TTC549 (cell line): ENCODE results near the gene IGFN1.
A peak's percentile ranks its signal among the peaks of the same experiment; 100 is the strongest.

Experiments used
- FAIRE-seq: peaks from 2 replicates; lab custom pipeline; 2012; peaks lifted over from hg19 to GRCh38; lab: Jason Lieb, UNC

Gene IGFN1

DNA sequence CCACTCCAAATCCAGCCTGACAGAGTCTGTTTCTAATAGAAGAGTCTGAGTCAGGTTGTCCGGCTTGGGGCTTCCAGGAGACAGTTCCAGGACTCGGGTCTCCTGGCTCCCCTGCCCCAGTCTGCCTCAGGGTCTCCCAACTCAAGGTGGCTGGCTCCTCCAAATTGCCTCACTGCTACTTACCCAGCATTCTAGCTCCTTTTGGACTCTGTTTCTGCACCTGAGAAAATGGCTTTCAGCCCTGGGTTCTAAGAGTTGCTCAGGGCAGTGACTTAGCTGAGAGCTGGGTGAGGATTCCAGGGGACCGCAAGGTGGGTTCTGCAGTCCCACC, 5.5 kb upstream of the IGFN1 start:
- no peak for FAIRE-seq

DNA sequence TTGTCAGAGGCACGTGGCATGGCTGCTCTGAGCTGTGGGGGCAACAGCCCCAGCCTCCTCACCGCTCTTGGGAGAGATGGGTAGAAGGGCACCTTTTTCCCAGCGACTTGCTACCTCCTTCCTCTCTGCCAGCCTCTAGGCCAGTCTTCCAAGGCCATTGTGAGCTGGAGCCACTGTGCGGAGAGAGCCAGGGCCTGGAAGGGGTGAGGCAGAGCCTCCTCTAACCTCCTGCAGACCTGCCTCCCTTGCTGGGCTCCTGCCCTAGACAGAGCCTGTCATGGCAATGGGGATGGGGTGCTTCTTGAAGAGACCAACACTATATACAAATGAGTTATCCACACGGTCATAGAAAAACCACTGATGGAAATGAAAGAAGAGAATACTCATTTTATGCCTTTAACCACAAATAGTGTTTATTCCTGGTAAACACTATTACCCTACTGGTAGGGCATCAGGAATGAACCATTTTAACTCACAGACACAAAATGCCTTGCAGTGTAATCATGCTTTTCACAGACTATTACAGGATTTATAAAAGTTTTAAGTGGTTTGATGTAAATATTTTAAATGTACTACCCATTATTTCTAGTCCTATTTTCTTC, 5.0 kb upstream of the IGFN1 start:
- FAIRE-seq = peak; percentile 75

DNA sequence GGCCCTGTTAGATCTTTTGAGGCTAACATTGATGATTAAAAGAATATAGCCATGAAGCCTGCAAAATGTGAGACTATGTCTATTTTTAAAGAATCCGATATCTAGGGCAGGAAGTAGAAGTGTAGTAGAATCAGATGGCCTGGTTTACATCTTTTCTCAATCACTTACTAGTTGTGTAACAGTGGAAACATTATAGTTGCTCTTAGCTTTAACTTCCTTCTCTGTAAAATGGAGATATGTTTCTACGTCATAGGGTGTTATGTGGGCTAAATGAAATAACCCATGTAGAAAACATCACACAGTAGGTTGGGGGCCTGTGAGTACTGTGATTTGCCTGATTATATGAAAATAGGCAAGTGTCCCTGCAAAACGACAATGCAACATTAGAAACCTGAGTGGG, 4.4 kb upstream of the IGFN1 start:
- FAIRE-seq = no peak

DNA sequence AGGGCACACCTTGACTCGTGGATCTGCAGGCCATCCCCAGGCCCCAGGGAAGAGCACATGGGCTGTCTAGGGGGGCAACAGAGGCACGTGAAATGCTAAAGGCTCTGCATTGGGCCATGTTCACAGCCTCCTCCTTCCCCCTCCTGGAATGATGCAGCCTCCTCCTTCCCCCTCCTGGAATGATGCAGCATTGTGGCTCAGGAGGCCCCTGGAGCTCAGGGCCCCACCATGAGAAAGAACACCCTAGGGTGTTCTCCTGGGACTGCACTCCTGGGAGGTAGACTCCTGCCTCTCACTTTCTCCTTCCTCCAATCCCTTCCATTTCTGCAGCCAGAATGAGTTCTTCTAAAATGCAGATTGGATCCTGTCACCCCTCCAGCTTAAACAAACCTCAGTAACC, 1.5 kb upstream of the IGFN1 start:
- no peak for FAIRE-seq

DNA sequence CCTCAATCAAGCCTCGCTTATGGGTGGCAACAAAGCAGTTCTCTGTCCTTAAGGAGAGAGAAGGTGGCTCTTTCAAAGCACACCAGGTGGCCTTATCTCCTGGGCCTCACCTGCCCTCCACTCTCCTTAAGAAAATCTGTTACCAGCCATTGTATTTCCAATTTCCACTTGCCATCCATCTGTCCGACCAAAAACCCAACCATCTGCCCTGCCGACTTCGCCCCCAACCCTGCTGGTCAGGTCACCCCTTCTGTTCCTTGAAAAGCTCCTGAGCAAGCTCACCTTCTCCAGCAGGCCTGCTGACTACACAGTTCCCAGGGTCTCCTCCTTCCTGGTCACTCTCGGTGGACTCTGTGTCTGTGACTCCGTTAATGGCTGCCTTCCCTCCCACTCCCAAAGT, 619 bp upstream of the IGFN1 start:
- no peak for FAIRE-seq

DNA sequence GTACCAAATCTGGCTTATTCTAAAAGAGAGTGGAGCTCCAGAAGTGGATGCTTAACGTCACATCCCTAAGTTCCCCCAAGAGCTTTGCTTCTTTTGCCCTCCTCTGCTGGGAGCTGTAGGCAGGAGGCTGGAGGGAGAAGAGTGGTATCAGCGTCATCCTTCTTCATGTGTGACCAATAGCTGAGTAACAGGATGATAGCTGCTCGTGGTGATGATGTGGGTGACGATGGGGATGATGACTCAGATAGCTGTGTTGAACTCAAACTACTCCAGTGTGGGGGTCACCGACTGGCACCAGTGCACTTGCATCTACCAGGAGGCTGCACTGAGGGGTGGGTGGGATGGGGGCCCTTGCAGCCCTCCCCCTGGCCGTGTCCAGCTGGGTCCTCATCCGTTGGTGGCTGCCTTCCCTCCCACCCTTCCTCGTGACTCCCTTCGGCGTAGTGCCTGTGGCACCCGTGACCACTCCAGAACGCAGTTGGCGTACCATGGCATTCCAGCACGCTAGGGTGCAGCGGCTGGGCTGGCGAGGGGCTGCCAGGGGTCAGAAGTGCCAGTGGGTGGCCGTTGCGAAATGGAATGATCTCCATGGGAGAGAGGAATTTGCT, 1.1 kb downstream of the IGFN1 start:
- FAIRE-seq = no peak

DNA sequence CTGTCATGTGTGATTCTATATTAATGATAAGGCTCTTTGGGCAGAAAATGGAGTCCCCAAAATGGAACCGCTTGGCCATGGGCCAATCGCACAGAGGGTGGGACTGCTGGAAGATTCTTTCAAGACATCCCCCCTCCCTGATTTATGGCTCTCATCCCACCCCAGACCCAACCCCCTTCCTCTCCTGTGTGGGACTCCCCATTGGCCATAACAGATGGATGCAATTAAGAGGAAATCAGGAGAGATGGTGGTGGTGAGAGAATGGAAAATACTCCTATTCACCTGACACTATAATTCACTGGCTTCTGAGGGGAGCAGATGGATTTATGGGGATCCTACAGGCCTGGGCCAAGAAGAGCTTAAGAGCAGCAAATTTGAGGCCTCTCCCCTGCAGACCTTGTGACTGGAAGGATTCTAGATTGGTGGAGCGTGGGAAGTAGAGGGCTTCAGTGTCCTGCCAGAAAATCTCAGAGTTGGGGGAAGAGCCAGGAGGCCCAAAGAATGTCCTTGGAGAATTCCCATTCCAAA, 1.7 kb downstream of the IGFN1 start:
- FAIRE-seq = no peak

DNA sequence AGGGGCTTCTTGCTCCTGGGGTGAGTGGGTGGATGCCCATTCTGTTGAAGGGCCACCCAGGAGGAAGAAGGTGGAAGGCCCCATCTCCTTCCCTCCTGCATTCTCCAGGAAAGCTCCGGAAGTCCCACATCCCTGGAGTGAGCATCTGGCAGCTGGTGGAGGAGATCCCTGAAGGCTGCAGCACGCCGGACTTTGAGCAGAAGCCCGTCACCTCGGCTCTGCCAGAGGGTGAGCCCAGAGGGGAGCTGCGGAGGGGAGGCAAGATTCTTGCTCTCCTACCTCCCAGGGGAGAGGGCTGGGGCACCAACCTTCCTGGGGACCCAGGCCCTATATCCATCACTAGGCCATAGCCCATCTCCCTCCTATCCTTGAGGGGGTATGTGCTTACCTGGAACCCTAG, 3.4 kb downstream of the IGFN1 start:
- FAIRE-seq = no peak

DNA sequence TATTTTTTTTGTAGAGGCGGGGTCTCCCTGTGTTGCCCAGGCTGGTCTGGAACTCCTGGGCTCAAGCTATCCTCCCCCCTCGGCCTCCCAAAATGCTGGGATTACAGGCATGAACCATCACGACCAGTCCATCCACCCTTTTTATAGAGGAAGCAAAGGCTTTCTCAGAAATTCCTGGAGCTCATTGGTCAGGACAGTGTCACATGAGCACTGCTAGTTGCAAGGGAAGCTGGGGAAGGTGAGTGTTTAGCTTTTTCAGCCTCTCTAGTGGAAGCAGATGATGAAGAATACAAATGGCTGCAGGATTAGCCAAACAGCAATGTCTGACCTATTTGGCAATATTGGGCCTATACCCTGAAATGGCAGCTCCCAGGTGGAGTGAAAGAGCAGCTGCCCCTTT, 8.0 kb downstream of the IGFN1 start:
- FAIRE-seq = no peak

DNA sequence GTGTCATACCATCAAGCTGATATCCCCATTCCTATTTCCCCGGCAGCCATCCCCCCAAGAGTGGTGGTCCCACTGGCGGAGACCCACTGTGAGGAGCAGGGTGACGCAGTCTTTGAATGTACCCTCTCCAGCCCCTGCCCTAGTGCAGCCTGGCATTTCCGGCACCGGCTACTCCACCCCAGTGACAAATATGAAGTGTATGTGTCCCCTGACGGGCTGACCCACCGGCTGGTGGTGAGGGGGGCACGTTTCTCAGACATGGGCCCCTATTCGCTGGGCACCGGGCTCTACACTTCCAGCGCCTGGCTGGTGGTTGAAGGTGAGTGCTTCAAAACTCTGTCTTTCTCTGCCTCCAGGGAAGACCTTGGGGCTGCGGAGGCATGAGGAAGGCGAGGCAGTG, 14.4 kb downstream of the IGFN1 start:
- FAIRE-seq = no peak

DNA sequence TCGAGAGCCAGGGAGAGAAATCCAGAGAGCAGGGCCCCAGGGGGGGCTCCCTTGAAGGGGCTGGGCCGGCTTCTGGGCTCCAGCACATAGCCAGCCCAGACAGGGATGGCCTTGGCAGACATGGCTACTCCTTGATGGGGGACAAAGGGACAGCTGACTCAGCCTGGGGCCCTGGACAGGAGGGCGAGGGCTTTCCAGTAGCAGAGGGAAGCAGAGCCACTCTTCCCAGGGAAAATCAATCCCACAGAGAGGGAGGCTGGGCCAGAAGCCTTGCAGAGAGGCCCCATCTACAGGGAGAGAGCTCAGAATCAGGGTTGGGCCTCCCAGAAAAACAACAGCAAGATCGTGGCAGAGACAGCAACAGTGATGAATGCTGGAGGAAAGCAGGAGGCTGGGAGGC, 15.6 kb downstream of the IGFN1 start:
- FAIRE-seq = no peak

DNA sequence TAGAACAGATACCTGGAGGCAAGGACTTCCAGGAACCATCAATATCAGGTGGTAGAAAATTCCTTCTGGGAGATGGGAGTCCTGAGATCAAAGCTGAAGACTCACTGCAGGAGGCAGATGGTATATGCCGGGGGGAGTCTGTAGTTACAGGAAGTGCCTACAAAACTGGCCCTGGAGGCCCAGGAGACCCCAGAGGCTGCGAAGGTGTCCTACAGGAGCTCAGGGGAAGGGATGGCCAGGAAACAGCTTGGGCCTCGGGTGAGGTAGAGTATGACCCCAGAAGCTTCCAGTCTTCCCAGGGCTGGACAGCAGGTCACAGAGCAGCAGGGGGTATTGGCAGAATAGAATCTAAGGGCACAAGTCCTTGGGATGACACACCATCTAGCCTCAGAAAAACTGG, 16.4 kb downstream of the IGFN1 start:
- no peak for FAIRE-seq

DNA sequence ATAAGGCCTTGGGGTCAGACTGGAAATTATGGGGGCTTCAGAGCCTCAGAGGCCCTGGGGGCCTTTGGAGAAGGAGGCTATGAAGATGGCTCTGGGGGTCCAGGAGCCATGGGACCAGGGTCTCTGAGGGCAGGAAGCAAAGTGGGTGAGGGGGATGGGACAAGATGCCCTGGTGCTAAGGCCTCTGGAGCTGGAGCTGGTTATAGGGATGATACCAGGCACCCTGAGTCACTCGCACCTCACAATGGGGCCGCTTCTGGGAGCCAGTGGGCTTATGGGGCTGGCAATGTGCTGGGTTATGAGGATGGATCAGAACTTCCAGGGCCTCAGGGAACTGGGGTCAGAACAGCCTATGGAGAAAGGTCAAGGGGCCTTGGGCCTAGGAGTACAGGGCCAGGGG, 17.6 kb downstream of the IGFN1 start:
- FAIRE-seq = no peak

DNA sequence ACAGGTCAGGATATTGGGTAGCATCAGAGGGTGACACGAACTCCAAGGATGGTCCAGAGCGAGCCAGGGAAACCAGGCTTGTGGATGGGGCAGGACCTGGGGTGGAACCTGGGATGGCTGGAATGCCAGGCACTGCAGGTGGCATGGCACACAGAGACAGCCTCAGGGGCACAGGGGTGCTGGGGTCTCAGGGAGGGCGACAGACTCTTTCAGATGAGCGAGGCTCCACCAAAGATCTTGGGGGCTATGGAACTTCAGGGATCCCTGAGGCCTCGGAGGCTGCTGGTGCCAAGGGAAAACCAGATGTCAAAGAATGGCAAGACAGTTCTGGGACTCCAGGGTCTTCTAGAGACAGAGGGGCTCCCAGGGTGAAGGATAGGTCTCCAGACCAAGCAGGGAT, 21.4 kb downstream of the IGFN1 start:
- no peak for FAIRE-seq

DNA sequence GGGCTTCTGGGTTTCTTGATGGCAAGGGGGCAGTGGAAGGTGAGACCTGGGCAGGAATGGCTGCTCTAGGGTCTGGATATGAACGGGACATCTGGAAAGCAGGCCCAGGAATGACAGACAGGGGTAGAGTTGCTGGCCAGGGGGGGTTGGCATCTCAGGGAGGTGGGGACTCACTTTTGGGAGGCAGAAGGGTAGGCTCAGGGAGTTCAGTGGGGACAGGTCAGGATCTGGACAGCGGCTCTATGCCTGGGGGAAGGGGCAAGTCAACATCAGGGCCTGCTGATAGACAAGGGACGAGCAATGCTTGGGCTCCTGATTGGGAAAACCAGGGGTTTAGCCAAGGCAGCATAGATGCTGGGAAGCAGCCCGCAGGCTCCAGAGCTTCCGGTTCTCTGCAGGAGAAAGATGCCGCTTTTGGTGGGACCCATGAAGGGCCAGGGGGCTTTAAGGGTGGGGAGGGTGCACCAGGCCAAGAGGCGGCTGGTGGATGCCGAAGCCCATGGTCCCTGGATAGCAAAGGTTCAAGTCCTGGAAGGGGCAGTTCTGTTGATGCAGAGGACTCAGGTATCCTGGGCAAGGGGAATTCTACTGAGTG, 21.9 kb downstream of the IGFN1 start:
- FAIRE-seq = no peak

DNA sequence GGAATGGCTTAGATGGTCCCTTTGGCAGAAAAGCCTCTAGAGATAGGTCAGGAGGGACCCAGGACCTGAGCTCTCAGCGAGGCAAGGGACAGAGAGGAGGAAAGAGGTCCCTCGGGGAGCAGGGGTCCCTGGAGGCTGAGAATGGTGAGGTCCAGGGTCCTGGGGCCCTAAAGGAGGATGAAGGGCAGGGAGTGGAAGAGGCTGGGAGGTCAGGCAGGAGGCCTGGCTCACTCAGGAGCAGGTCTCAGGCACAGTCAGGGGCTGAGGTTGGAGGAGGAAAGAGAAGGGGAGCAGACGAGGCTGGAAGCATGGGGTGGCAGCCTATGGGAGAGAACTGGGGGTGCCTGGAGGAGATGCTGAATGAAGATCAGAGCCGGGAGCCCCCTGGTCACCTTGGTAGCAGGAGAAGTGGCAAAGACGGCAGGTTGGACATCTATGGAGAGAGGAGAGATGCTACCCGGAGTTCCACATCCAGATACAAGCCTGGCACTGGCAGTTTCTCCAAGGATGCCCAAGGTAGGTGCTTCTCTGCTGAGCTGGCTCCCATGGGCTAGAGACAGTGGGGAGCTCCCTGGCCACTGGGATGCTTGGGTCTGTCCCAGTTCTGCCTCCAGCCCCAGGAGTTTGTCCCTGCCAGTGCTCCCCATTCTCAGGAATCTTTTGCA, 22.6 kb downstream of the IGFN1 start:
- no peak for FAIRE-seq

DNA sequence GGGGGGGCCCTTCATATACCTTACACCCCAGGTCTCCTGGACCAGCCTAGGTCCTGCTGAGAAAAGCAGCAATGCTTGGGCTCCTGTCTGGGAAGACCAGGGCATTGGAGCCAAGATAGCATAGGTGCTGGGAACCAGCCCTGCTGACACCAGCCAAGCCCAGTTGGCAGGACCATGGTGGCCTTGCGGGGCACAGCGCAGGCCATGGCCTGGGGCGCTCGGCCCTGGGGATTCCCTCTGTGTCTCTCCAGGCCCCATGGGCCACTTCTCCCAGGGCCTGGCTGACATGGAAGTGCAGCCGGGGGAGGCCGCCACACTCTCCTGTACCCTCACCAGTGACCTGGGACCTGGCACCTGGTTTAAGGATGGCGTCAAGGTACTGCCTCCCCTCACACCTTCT, 23.3 kb downstream of the IGFN1 start:
- FAIRE-seq = no peak

DNA sequence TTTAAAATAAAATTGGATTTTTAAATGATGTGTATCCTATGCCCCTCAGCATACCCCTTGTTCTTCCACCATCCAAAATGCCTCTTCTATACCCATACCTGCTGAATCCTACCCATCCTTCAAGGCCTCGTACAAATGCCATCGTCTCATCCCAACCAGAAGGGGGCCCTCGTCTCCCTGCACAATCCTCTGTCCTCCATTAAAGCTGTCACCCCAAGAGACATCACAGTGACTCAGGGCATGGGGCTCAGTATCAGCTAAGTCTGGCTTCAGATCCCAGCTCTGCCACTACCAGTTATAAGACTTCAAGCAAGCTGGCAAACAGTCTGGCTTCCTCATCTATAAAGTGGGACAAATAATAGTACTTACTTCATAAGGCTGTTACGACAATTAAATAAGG, 23.8 kb downstream of the IGFN1 start:
- no peak for FAIRE-seq

DNA sequence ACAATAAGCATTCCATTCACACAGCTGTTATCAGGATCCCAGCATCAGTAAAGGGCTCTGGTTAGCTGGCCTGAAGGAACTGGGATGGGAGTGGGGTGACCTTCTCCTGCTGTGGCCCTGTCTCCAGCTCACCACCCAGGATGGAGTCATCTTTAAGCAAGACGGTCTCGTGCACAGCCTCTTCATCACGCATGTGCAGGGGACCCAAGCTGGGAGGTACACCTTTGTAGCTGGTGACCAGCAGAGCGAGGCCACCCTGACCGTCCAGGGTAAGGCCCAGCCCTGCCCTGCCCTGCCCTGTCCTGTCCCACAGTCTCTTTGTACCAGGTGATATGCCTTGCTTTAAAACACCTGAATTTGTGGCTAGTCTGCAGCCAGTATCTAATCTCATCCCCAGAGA, 24.3 kb downstream of the IGFN1 start:
- FAIRE-seq = no peak

DNA sequence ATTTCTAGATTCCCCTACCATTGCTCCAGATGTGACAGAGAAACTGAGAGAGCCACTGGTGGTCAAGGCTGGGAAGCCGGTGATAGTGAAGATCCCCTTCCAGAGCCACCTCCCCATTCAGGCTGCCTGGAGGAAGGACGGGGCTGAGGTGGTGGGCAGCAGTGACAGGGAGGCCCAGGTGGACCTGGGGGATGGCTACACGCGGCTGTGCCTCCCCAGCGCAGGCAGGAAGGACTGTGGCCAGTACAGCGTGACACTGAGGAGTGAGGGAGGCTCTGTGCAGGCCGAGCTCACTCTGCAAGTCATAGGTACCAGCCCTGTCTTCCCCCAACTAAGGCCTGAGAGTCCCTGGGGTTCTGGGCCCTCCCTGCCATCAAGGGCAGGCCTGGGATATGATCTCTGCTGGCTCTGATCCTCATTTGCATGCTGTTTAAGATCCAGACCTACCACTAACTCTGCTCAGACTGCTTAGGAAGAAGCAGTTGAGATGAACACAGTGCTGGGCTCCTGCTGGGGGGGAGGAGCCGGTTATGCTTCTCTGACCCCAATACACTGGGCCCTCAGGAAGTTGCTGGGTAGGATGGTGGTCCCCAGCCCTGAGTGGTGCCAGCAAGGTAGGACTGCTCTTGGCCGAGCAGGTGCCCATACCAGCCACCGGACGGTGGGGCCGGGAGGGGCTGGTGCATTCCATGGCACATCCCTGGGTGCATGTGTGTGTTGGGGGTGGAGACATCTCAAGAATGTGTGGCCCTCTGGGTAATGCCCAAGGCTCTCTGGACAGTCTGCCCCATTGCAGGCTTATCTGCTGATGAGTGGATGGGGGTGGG, 25.1 kb downstream of the IGFN1 start:
- no peak for FAIRE-seq

DNA sequence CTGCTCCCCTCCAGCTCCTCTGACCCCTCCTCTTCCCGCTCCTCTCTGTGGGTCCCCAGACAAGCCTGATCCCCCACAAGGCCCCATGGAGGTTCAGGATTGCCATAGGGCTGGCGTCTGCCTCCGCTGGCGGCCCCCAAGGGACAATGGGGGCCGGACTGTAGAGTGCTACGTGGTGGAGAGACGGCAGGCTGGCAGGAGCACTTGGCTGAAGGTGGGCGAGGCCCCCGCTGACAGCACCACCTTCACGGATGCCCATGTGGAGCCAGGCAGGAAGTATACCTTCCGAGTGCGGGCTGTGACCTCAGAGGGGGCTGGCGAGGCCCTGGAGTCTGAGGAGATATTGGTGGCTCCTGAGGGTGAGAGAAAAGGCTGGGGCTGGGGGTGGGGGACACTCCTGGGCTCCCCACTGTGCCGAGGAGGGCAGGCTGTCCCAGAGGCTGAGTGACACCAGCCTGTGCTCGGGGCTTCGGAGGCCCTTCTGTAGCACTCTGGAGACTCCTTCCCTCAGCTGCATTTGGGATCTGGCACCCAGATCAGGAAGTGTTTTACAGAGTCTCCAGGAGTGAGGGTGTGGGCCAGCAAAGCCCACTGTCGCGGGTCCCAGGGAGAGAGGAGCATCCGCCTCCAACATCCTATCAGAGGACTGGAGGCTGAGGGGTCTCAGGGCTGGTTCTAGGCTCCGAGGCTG, 25.9 kb downstream of the IGFN1 start:
- no peak for FAIRE-seq

DNA sequence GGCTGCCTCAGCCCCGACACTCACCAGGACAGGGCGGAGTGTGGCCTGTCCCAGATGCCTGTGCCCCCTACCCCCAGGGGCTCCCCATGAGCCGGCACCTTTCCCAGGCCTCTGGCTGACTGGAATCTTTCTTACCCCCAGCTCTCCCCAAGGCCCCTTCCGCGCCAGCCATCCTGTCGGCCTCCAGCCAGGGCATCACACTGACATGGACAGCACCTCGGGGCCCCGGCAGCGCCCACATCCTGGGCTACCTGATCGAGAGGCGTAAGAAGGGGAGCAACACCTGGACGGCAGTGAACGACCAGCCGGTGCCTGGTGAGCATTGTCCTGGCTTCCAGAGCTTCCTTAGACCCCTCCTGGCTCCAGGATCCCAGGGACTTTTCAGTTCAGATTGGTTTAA, 26.5 kb downstream of the IGFN1 start:
- no peak for FAIRE-seq
